HG03108 (cell line): Measurements from ENCODE around the gene PLXND1.
"Not testable (repeated sequence)": the region's sequence is repeated elsewhere in the genome, so short reads cannot be mapped to it uniquely, and the experiment has no call there.

Experiments used
- ATAC-seq: cut with Tn5 transposase; IDR thresholded peaks from one replicate; pipeline ENCODE4 v1.9.1; 2021; ENCODE audit warnings: moderate library complexity; ENCODE audit not compliant: unreplicated experiment

The PLXND1 gene

GRCh38 chr3:129553171-129553570 lies 53.3 kb downstream of the PLXND1 start:
- ATAC-seq = no peak

- no peak for ATAC-seq
Observed at GRCh38 chr3:129552287-129553050, 54.0 kb downstream of the PLXND1 start.

GRCh38 chr3:129549805-129550204 lies 56.7 kb downstream of the PLXND1 start:
- no peak for ATAC-seq

- no peak for ATAC-seq
Observed at GRCh38 chr3:129549006-129549800, 57.3 kb downstream of the PLXND1 start.

- ATAC-seq = no peak
Observed at GRCh38 chr3:129548104-129548965, 58.1 kb downstream of the PLXND1 start.

GRCh38 chr3:129547241-129547640 lies 59.2 kb downstream of the PLXND1 start:
- ATAC-seq = no peak

GRCh38 chr3:129545951-129546350 lies 60.5 kb downstream of the PLXND1 start:
- not testable (repeated sequence) for ATAC-seq

- ATAC-seq = no peak
Observed at GRCh38 chr3:129543999-129544398, 62.5 kb downstream of the PLXND1 start.

- no peak for ATAC-seq
Observed at GRCh38 chr3:129543156-129543790, 63.2 kb downstream of the PLXND1 start, which contains the start of gene H1-8. TSS of gene H1-8 (plus strand) at chr3:129543175. CDS start at chr3:129543219, 44 bp downstream.

- ATAC-seq = no peak
Observed at GRCh38 chr3:129542747-129543146, 63.7 kb downstream of the PLXND1 start.

GRCh38 chr3:129540776-129541516 lies 65.5 kb downstream of the PLXND1 start:
- ATAC-seq = no peak

- ATAC-seq = no peak
Observed at GRCh38 chr3:129539206-129539605, 67.3 kb downstream of the PLXND1 start.

GRCh38 chr3:129536804-129537203 lies 69.7 kb downstream of the PLXND1 start:
- ATAC-seq = no peak

GRCh38 chr3:129536374-129536667 lies 70.2 kb downstream of the PLXND1 start:
- no peak for ATAC-seq

GRCh38 chr3:129535075-129535474 lies 71.4 kb downstream of the PLXND1 start:
- ATAC-seq = no peak

- no peak for ATAC-seq
Observed at GRCh38 chr3:129534428-129535027, 71.9 kb downstream of the PLXND1 start.

GRCh38 chr3:129533406-129533805 lies 73.1 kb downstream of the PLXND1 start:
- ATAC-seq = no peak

- no peak for ATAC-seq
Observed at GRCh38 chr3:129532261-129532660, 74.2 kb downstream of the PLXND1 start.

- no peak for ATAC-seq
Observed at GRCh38 chr3:129531699-129532098, 74.8 kb downstream of the PLXND1 start.

- ATAC-seq = no peak
Observed at GRCh38 chr3:129530821-129531220, 75.7 kb downstream of the PLXND1 start.
